ENCODE measurements around the gene BPIFB2.

The BPIFB2 gene

GRCh38 chr20:33022694-33023438, 15.4 kb downstream of the BPIFB2 start:
- no peak for DNase-seq (ENCODE audit: low read depth in 3 of 3)

GRCh38 chr20:33023439-33024242, 16.1 kb downstream of the BPIFB2 start:
- DNase-seq (ENCODE audit: low read depth in 3 of 3), result no peak

GRCh38 chr20:33024243-33024560, 16.7 kb downstream of the BPIFB2 start:
- DNase-seq (ENCODE audit: low read depth in 3 of 3), result no peak

GRCh38 chr20:33024609-33025317, 17.3 kb downstream of the BPIFB2 start:
- no peak for DNase-seq (ENCODE audit: low read depth in 3 of 3)

DNA sequence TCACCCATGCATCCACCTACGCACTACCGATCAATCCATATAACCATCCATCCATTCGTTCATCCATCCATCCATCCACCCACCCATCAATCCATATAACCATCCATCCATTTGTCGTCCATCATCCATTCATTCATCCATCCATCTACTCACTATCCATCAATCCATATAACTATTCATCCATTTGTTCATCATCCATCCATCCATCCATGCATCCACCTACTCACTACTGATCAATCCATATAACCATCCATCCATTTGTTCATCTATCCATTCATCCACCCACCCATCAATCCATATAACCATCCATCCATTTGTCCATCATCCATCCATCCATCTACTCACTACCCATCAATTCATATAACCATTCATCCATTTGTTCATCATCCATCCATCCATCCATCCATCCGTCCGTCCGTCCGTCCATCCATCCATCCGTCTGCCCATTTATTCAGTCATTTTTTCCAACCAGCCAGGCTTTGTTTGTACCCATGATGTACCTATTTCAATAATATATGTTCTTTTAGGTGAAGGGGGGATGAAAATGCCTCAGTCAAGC, 17.9 kb downstream of the BPIFB2 start:
- DNase-seq (ENCODE audit: low read depth in 3 of 3), result no peak

DNA sequence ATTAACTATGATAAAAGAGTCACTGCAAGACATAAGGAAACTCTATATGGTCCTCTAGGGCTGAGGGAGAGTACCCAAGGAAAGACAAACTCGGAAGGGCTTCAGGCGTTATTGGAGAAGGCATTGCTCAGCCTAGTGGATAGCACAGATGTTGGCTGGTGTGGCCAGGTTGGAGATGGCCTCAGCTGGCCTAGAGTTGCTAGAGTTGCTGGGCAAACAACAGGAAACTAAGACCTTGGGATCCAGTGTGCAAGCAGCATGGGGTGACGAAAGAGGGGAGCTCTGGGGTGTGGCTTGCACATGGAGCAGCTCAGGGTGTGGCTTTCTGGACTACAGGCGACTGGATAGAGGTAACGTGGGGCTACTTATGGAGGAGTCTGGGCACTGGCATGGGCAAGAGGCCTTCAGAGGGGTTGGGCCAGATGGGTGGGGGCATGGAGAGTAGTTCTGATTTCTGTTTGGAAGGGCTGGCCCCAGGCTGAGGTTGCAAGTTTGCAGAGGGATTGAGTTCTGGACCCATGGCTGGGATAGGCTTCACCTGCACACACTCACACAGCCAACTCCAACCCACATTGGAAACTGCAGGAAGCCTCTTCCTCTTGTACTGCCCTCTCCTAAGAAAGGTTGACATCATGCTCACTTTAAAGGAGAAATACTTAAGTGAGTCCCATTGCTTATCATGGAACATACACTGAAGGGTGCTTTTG, 18.7 kb downstream of the BPIFB2 start:
- no peak for DNase-seq (ENCODE audit: low read depth in 3 of 3)

DNA sequence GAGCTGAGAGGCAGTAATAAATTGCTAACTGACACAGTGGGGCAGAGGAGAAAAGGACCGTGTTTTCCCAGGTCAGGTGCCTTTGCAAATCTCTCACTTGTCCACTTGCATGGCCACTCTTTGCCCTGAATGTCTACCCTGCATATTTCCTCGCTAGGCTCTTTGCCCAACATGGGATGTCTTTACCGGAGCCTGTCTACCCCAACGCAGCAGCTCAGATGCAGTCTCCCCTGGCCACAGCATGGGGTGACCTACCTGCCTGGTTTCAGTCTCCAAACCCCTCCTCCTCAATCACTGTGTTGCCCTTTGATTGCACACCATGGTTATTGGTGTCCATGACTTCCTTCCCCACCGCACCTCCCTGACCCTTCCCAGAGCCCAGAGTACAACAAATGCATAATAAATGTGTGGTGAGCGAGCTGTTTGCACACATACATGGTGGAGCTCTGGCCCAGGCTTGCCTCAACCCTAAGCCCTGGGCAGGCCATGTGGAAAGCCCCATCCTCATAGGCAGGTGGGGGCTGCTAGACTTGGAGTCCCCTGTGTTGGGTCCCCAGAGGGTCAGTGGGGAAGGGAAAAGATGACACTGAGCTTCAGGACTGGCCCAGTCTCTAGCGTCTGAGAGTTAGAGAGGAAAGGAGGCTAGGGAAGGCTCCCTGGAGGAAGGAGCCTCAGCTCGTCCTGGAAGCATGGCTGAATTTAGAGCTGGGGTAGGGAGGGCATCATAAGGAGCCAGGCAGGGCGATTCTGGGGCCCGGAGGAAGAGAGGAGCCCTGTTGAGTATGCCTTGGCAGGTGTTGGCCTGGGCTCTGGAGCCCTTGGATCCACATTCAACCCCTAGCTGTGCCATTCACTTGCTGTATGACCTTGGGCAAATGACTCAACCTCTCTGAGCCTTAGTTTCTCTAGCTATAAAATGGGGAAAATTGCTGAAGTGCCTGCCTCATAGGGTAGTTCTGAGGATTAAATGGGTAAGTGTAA, 19.6 kb downstream of the BPIFB2 start:
- no peak for DNase-seq (ENCODE audit: low read depth in 3 of 3)

GRCh38 chr20:33027769-33028751, 20.6 kb downstream of the BPIFB2 start:
- no peak for DNase-seq (ENCODE audit: low read depth in 3 of 3)

DNA sequence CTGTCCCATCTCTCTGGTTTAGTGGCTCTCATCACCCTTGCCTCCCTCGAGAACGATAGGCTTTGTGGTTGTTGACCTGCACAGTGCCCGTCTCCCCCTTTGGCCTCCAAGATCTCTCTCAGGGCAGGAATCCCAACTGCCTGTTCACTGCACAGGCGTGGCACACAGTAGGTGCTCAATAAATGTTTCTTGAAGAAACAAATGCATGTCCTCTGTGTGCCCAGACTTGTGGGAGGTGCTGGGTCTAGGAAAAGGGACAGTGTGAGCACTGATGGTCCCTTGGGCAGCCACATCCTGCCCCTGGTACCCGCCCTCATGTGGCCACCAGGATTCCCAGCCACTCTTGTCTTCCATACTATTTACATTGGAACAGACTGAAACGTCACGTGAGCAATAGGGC, 21.4 kb downstream of the BPIFB2 start:
- no peak for DNase-seq (ENCODE audit: low read depth in 3 of 3)

DNA sequence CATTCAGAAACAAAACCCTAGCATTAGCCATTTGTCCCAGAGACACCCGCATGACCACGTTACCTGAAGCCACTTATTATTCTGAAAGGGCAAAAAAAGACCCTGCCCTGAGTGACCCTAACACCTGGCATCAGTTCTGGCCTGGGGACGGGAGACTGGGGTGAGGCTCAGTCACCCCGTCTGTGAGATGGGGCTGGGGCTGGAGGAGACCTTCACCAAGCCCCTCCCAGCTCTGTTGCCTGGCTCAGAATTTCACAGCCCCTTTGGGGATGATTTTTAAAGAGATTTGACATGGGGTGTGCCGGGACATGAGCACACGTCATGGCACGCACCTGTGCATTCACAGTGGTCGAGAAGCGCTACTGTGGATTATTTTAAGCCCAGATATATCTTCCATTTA, 22.6 kb downstream of the BPIFB2 start:
- DNase-seq (ENCODE audit: low read depth in 3 of 3), result no peak

- no peak for DNase-seq (ENCODE audit: low read depth in 3 of 3)
Measured at GRCh38 chr20:33030569-33030968, 23.1 kb downstream of the BPIFB2 start.

DNA sequence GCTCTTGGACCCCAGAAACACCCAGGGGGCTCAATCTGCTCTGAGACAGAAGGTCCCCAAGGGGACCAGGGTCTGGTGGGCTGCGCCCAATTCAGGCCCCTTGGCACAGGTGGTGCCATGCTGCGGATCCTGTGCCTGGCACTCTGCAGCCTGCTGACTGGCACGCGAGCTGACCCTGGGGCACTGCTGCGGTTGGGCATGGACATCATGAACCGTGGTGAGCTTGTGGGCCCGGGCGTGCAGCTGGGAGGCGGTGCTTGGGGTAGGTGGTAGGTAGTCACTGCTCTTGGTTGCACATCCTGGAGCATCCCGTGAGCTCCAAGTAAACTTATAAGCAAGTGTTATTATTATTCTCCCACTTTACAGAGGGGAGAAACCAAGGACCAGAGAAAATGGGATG, 24.0 kb downstream of the BPIFB2 start, which contains the start of gene BPIFB6:
Gene BPIFB6 (plus strand): TSS at position 118 of the 400 bp plus-strand sequence. CDS start 0 bp downstream, at position 118.
- DNase-seq (ENCODE audit: low read depth in 3 of 3), result no peak

- no peak for DNase-seq (ENCODE audit: low read depth in 3 of 3)
Measured at GRCh38 chr20:33032555-33032954, 25.1 kb downstream of the BPIFB2 start.

- DNase-seq (ENCODE audit: low read depth in 3 of 3), result no peak
Measured at GRCh38 chr20:33033381-33033780, 25.9 kb downstream of the BPIFB2 start.

DNA sequence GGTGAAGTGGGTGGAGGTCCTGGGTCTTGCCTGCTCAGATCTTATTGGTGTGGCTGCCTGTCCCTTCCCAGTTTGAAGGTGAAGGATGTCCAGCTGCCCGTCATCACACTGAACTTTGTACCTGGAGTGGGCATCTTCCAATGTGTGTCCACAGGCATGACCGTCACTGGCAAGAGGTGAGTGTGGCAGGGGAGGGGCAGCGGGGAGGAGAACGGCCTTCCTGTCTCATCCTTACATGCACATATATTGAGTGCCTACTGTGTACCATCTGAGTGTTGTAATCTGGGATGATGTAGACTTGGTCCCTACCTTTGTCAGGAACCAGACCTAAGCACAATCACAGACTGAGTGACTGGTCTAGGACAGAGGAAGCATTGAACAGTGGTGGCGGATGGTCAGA, 26.6 kb downstream of the BPIFB2 start:
- DNase-seq (ENCODE audit: low read depth in 3 of 3), result no peak

DNA sequence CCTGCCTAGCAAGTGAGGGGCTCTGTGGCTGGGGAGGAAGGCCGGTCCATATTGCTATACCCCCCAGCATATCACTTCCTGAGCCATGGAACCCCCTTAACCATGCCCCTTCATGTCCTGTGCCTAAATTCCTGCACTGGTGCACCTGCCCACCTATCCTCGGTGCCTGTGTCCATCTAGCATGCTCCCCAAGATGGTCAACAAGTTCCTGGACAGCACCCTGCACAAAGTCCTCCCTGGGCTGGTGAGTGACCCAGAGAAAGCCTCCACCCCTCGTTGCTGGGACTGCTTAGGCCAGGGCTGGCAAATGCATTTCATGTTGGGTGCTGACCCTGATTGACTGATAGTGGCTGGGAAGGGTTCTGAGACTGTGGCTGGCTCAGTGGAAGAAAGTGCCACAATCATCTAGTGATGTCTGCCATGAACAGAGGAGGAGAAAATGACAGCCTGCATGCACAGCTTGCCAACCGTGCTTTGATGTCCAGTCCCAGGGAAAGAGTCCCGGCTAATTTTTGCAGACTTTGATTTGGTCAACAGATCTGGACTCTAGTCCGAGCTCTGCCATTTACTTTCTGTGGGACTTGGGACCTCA, 27.5 kb downstream of the BPIFB2 start:
- no peak for DNase-seq (ENCODE audit: low read depth in 3 of 3)

DNA sequence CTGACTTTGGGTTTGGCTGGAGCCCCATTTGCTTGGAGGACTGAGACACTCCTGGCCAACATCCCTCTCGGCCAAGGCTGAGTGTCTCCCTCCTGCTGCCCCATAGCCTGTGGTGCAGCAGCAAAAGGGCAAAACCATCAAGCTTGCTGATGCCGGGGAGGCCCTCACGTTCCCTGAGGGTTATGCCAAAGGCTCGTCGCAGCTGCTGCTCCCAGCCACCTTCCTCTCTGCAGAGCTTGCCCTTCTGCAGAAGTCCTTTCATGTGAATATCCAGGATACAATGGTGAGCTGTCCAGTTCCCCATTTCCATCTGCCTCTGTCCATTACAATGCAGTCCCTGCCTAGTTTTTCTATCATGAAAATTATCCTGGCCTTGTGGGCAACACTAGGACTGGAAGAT, 30.0 kb downstream of the BPIFB2 start:
- DNase-seq (ENCODE audit: low read depth in 3 of 3), result no peak

DNA sequence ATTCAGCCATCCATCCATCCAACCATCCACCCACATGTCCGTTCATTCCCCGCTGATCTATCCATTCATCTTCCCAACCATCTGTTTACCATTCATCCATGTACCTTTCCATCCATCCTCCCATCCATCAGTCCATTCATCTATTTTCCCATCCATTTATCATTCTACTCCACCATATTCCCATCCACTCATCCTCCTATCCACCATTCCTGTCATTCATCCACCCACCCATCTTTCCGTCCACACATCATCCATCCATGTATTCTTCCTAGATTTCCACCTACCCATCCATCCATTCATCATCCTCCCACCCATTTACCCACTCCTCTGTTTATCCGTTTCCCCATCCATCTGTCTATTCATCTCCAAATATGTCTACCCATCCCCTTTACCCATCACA, 30.7 kb downstream of the BPIFB2 start:
- no peak for DNase-seq (ENCODE audit: low read depth in 3 of 3)

GRCh38 chr20:33042430-33042829, 34.9 kb downstream of the BPIFB2 start:
- no peak for DNase-seq (ENCODE audit: low read depth in 3 of 3)
